ENCODE data around the gene BOK. TPM values are rescaled to one million over a fixed set of nuclear protein-coding genes. Genes with fewer than 3 reads are reported as not detected.

Gene BOK
- total RNA-seq, 1 donor from 2014 or later: 6.9 TPM

GRCh38 chr2:241553512-241553830 is 5.1 kb upstream of the BOK start:
- H3K4me3 Mint-ChIP-seq: no peak overlapping the region
- no peak for TF ChIP-seq CTCF (conservative IDR thresholded peaks at IDR 0.05)
- no peak for DNase-seq (ENCODE audit: low read depth, low spot score)
- no peak overlapping the region for H3K27ac Mint-ChIP-seq (ENCODE audit: unreplicated experiment)
- peaks cover 4% of the 10 kb centered on the region for H3K36me3 Mint-ChIP-seq (ENCODE audit: low read depth)
- peaks cover 5% of the 10 kb centered on the region for H3K4me1 Mint-ChIP-seq
- peaks cover 26% of the 10 kb centered on the region for H3K27me3 Mint-ChIP-seq (ENCODE audit: low read depth)
- H3K9me3 Mint-ChIP-seq: peaks cover 3% of the 10 kb centered on the region

- Mint-ChIP-seq H3K27ac (ENCODE audit: unreplicated experiment) (no peak overlapping the region), H3K27me3 (ENCODE audit: low read depth) (peaks cover 26% of the 10 kb centered on the region), H3K36me3 (ENCODE audit: low read depth) (peaks cover 4% of the 10 kb centered on the region), H3K4me3 (no peak overlapping the region), H3K9me3 (peaks cover 3% of the 10 kb centered on the region), H3K4me1 (peaks cover 5% of the 10 kb centered on the region)
- DNase-seq (ENCODE audit: low read depth, low spot score): no peak
- no peak for TF ChIP-seq CTCF (conservative IDR thresholded peaks at IDR 0.05)
Observed at GRCh38 chr2:241553981-241554380, 4.6 kb upstream of the BOK start.

- H3K9me3 Mint-ChIP-seq: peaks cover 3% of the 10 kb centered on the region
- peaks cover 6% of the 10 kb centered on the region for H3K4me1 Mint-ChIP-seq
- peaks cover 25% of the 10 kb centered on the region for H3K27me3 Mint-ChIP-seq (ENCODE audit: low read depth)
- no peak overlapping the region for H3K27ac Mint-ChIP-seq (ENCODE audit: unreplicated experiment)
- no peak for TF ChIP-seq CTCF (conservative IDR thresholded peaks at IDR 0.05)
- DNase-seq (ENCODE audit: low read depth, low spot score): no peak
- peaks cover 4% of the 10 kb centered on the region for H3K36me3 Mint-ChIP-seq (ENCODE audit: low read depth)
- no peak overlapping the region for H3K4me3 Mint-ChIP-seq
Observed at GRCh38 chr2:241554610-241555322, 3.8 kb upstream of the BOK start.

- no peak for DNase-seq (ENCODE audit: low read depth, low spot score)
- peaks cover 9% of the 10 kb centered on the region for H3K4me1 Mint-ChIP-seq
- H3K27ac Mint-ChIP-seq (ENCODE audit: unreplicated experiment): no peak overlapping the region
- H3K36me3 Mint-ChIP-seq (ENCODE audit: low read depth): peaks cover 4% of the 10 kb centered on the region
- no peak overlapping the region for H3K4me3 Mint-ChIP-seq
- peaks cover 33% of the 10 kb centered on the region for H3K27me3 Mint-ChIP-seq (ENCODE audit: low read depth)
- no peak for TF ChIP-seq CTCF (conservative IDR thresholded peaks at IDR 0.05)
- H3K9me3 Mint-ChIP-seq: peaks cover 3% of the 10 kb centered on the region
Observed at GRCh38 chr2:241555711-241556110, 2.8 kb upstream of the BOK start.

- no peak for TF ChIP-seq CTCF (conservative IDR thresholded peaks at IDR 0.05)
- H3K27me3 Mint-ChIP-seq (ENCODE audit: low read depth): peaks cover 33% of the 10 kb centered on the region
- peaks cover 3% of the 10 kb centered on the region for H3K9me3 Mint-ChIP-seq
- peaks cover 9% of the 10 kb centered on the region for H3K4me1 Mint-ChIP-seq
- DNase-seq (ENCODE audit: low read depth, low spot score): no peak
- H3K27ac Mint-ChIP-seq (ENCODE audit: unreplicated experiment): no peak overlapping the region
- H3K4me3 Mint-ChIP-seq: no peak overlapping the region
- peaks cover 4% of the 10 kb centered on the region for H3K36me3 Mint-ChIP-seq (ENCODE audit: low read depth)
Observed at GRCh38 chr2:241556746-241557145, 1.8 kb upstream of the BOK start.
